Measurements from ENCODE around the gene RANBP9.

Gene RANBP9

GRCh38 chr6:13709689-13710551, 1.7 kb downstream of the RANBP9 start:
- peak overlapping the region; percentile 73 for H3K9ac ChIP-seq (ENCODE audit: low read depth, low read length)
- no peaks in the 10 kb centered on the region for H3K27me3 ChIP-seq (ENCODE audit: control insufficient read depth, insufficient read depth, low read length)
- peaks cover 3% of the 10 kb centered on the region for H3K4me1 ChIP-seq (ENCODE audit: control insufficient read depth, insufficient read depth, low read length)
- H3K9me3 ChIP-seq (ENCODE audit: control insufficient read depth, insufficient read depth, low read length), result no peaks in the 10 kb centered on the region
- no peaks in the 10 kb centered on the region for H3K36me3 ChIP-seq (ENCODE audit: control insufficient read depth, insufficient read depth, low read length)
- peak overlapping the region; percentile 89 for H3K4me3 ChIP-seq (ENCODE audit: low read depth, low read length)

GRCh38 chr6:13708736-13709135, 2.9 kb downstream of the RANBP9 start:
- Histone ChIP-seq H3K36me3 (ENCODE audit: control insufficient read depth, insufficient read depth, low read length) (no peaks in the 10 kb centered on the region), H3K4me3 (ENCODE audit: low read depth, low read length) (no peak overlapping the region), H3K9me3 (ENCODE audit: control insufficient read depth, insufficient read depth, low read length) (no peaks in the 10 kb centered on the region), H3K4me1 (ENCODE audit: control insufficient read depth, insufficient read depth, low read length) (peaks cover 3% of the 10 kb centered on the region), H3K9ac (ENCODE audit: low read depth, low read length) (no peak overlapping the region), H3K27me3 (ENCODE audit: control insufficient read depth, insufficient read depth, low read length) (no peaks in the 10 kb centered on the region)

- Histone ChIP-seq H3K36me3 (ENCODE audit: control insufficient read depth, insufficient read depth, low read length) (no peaks in the 10 kb centered on the region), H3K4me3 (ENCODE audit: low read depth, low read length) (no peak overlapping the region), H3K27me3 (ENCODE audit: control insufficient read depth, insufficient read depth, low read length) (no peaks in the 10 kb centered on the region), H3K4me1 (ENCODE audit: control insufficient read depth, insufficient read depth, low read length) (no peaks in the 10 kb centered on the region), H3K9me3 (ENCODE audit: control insufficient read depth, insufficient read depth, low read length) (no peaks in the 10 kb centered on the region), H3K9ac (ENCODE audit: low read depth, low read length) (no peak overlapping the region)
Measured at GRCh38 chr6:13703496-13703895, 8.1 kb downstream of the RANBP9 start.

GRCh38 chr6:13702809-13703302, 8.8 kb downstream of the RANBP9 start:
- no peaks in the 10 kb centered on the region for H3K36me3 ChIP-seq (ENCODE audit: control insufficient read depth, insufficient read depth, low read length)
- no peaks in the 10 kb centered on the region for H3K27me3 ChIP-seq (ENCODE audit: control insufficient read depth, insufficient read depth, low read length)
- H3K9me3 ChIP-seq (ENCODE audit: control insufficient read depth, insufficient read depth, low read length), result no peaks in the 10 kb centered on the region
- no peak overlapping the region for H3K9ac ChIP-seq (ENCODE audit: low read depth, low read length)
- H3K4me3 ChIP-seq (ENCODE audit: low read depth, low read length), result no peak overlapping the region
- no peaks in the 10 kb centered on the region for H3K4me1 ChIP-seq (ENCODE audit: control insufficient read depth, insufficient read depth, low read length)

GRCh38 chr6:13700232-13700631, 11.4 kb downstream of the RANBP9 start:
- no peak overlapping the region for H3K4me3 ChIP-seq (ENCODE audit: low read depth, low read length)
- no peak overlapping the region for H3K9ac ChIP-seq (ENCODE audit: low read depth, low read length)
- H3K27me3 ChIP-seq (ENCODE audit: control insufficient read depth, insufficient read depth, low read length), result no peaks in the 10 kb centered on the region
- peaks cover 7% of the 10 kb centered on the region for H3K4me1 ChIP-seq (ENCODE audit: control insufficient read depth, insufficient read depth, low read length)
- H3K36me3 ChIP-seq (ENCODE audit: control insufficient read depth, insufficient read depth, low read length), result no peaks in the 10 kb centered on the region
- H3K9me3 ChIP-seq (ENCODE audit: control insufficient read depth, insufficient read depth, low read length), result no peaks in the 10 kb centered on the region

- Histone ChIP-seq H3K4me3 (ENCODE audit: low read depth, low read length) (no peak overlapping the region), H3K9ac (ENCODE audit: low read depth, low read length) (no peak overlapping the region), H3K4me1 (ENCODE audit: control insufficient read depth, insufficient read depth, low read length) (peaks cover 7% of the 10 kb centered on the region), H3K9me3 (ENCODE audit: control insufficient read depth, insufficient read depth, low read length) (no peaks in the 10 kb centered on the region), H3K36me3 (ENCODE audit: control insufficient read depth, insufficient read depth, low read length) (no peaks in the 10 kb centered on the region), H3K27me3 (ENCODE audit: control insufficient read depth, insufficient read depth, low read length) (no peaks in the 10 kb centered on the region)
Measured at GRCh38 chr6:13698715-13699114, 12.9 kb downstream of the RANBP9 start.

- Histone ChIP-seq H3K9me3 (ENCODE audit: control insufficient read depth, insufficient read depth, low read length) (no peaks in the 10 kb centered on the region), H3K9ac (ENCODE audit: low read depth, low read length) (no peak overlapping the region), H3K27me3 (ENCODE audit: control insufficient read depth, insufficient read depth, low read length) (no peaks in the 10 kb centered on the region), H3K4me1 (ENCODE audit: control insufficient read depth, insufficient read depth, low read length) (peaks cover 7% of the 10 kb centered on the region), H3K4me3 (ENCODE audit: low read depth, low read length) (no peak overlapping the region), H3K36me3 (ENCODE audit: control insufficient read depth, insufficient read depth, low read length) (no peaks in the 10 kb centered on the region)
Measured at GRCh38 chr6:13697857-13698256, 13.8 kb downstream of the RANBP9 start.

GRCh38 chr6:13696226-13696625, 15.4 kb downstream of the RANBP9 start:
- Histone ChIP-seq H3K9me3 (ENCODE audit: control insufficient read depth, insufficient read depth, low read length) (no peaks in the 10 kb centered on the region), H3K27me3 (ENCODE audit: control insufficient read depth, insufficient read depth, low read length) (no peaks in the 10 kb centered on the region), H3K4me3 (ENCODE audit: low read depth, low read length) (no peak overlapping the region), H3K9ac (ENCODE audit: low read depth, low read length) (no peak overlapping the region), H3K4me1 (ENCODE audit: control insufficient read depth, insufficient read depth, low read length) (peaks cover 7% of the 10 kb centered on the region), H3K36me3 (ENCODE audit: control insufficient read depth, insufficient read depth, low read length) (no peaks in the 10 kb centered on the region)

GRCh38 chr6:13695252-13695651, 16.4 kb downstream of the RANBP9 start:
- no peaks in the 10 kb centered on the region for H3K36me3 ChIP-seq (ENCODE audit: control insufficient read depth, insufficient read depth, low read length)
- no peaks in the 10 kb centered on the region for H3K9me3 ChIP-seq (ENCODE audit: control insufficient read depth, insufficient read depth, low read length)
- no peaks in the 10 kb centered on the region for H3K27me3 ChIP-seq (ENCODE audit: control insufficient read depth, insufficient read depth, low read length)
- no peak overlapping the region for H3K9ac ChIP-seq (ENCODE audit: low read depth, low read length)
- H3K4me1 ChIP-seq (ENCODE audit: control insufficient read depth, insufficient read depth, low read length), result peaks cover 7% of the 10 kb centered on the region
- no peak overlapping the region for H3K4me3 ChIP-seq (ENCODE audit: low read depth, low read length)

GRCh38 chr6:13694562-13694961, 17.1 kb downstream of the RANBP9 start:
- no peaks in the 10 kb centered on the region for H3K27me3 ChIP-seq (ENCODE audit: control insufficient read depth, insufficient read depth, low read length)
- H3K4me1 ChIP-seq (ENCODE audit: control insufficient read depth, insufficient read depth, low read length), result peaks cover 7% of the 10 kb centered on the region
- H3K9ac ChIP-seq (ENCODE audit: low read depth, low read length), result no peak overlapping the region
- no peaks in the 10 kb centered on the region for H3K9me3 ChIP-seq (ENCODE audit: control insufficient read depth, insufficient read depth, low read length)
- H3K36me3 ChIP-seq (ENCODE audit: control insufficient read depth, insufficient read depth, low read length), result no peaks in the 10 kb centered on the region
- no peak overlapping the region for H3K4me3 ChIP-seq (ENCODE audit: low read depth, low read length)

GRCh38 chr6:13689511-13690256, 22.0 kb downstream of the RANBP9 start:
- H3K4me1 ChIP-seq (ENCODE audit: control insufficient read depth, insufficient read depth, low read length), result no peaks in the 10 kb centered on the region
- no peaks in the 10 kb centered on the region for H3K36me3 ChIP-seq (ENCODE audit: control insufficient read depth, insufficient read depth, low read length)
- no peak overlapping the region for H3K4me3 ChIP-seq (ENCODE audit: low read depth, low read length)

More at GRCh38 chr6:13689511-13690256, 22.0 kb downstream of the RANBP9 start:
- no peak overlapping the region for H3K9ac ChIP-seq (ENCODE audit: low read depth, low read length)
- H3K9me3 ChIP-seq (ENCODE audit: control insufficient read depth, insufficient read depth, low read length), result no peaks in the 10 kb centered on the region
- H3K27me3 ChIP-seq (ENCODE audit: control insufficient read depth, insufficient read depth, low read length), result no peaks in the 10 kb centered on the region

Data from iPS-15b (cell line).